ENCODE measurements around the gene ADAM8. TPM values are rescaled to one million over a fixed set of nuclear protein-coding genes. Genes with fewer than 3 reads are reported as not detected.

Gene ADAM8
- total RNA-seq, 1 donor from 2014 or later: 123 TPM

DNA sequence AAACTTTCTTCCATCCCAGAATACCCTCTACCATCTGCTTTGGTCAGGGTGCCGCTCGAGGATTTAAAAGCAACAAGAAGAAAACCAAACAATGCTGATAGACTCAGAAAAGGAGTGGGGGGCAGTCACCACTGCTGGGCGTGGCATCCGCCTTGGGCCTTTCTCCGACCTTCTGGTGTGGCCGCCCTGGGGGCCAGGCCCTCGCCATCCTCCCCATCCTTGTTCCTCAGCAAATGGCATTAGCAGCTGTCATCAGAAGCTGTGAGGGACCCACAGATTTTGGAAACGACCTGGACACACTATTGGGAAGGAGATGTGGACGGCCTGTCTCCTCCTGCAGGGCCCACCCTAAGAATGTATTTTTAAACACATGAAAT is 36.1 kb upstream of the ADAM8 start:
- H3K36me3 ChIP-seq (ENCODE audit: control insufficient read depth, insufficient read depth, low read length): no peaks in the 10 kb centered on the region
- H3K4me3 ChIP-seq (ENCODE audit: low read depth, low read length): no peak overlapping the region
- H3K27me3 ChIP-seq (ENCODE audit: control insufficient read depth, insufficient read depth, low read length): no peaks in the 10 kb centered on the region
- DNase-seq (ENCODE audit: low read depth): no peak
- TF ChIP-seq, protein P1, sequence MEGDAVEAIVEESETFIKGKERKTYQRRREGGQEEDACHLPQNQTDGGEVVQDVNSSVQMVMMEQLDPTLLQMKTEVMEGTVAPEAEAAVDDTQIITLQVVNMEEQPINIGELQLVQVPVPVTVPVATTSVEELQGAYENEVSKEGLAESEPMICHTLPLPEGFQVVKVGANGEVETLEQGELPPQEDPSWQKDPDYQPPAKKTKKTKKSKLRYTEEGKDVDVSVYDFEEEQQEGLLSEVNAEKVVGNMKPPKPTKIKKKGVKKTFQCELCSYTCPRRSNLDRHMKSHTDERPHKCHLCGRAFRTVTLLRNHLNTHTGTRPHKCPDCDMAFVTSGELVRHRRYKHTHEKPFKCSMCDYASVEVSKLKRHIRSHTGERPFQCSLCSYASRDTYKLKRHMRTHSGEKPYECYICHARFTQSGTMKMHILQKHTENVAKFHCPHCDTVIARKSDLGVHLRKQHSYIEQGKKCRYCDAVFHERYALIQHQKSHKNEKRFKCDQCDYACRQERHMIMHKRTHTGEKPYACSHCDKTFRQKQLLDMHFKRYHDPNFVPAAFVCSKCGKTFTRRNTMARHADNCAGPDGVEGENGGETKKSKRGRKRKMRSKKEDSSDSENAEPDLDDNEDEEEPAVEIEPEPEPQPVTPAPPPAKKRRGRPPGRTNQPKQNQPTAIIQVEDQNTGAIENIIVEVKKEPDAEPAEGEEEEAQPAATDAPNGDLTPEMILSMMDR (IDR thresholded peaks at IDR 0.05; ENCODE audit: insufficient read depth, low read length, poor library complexity, severe bottlenecking): no peak

DNA sequence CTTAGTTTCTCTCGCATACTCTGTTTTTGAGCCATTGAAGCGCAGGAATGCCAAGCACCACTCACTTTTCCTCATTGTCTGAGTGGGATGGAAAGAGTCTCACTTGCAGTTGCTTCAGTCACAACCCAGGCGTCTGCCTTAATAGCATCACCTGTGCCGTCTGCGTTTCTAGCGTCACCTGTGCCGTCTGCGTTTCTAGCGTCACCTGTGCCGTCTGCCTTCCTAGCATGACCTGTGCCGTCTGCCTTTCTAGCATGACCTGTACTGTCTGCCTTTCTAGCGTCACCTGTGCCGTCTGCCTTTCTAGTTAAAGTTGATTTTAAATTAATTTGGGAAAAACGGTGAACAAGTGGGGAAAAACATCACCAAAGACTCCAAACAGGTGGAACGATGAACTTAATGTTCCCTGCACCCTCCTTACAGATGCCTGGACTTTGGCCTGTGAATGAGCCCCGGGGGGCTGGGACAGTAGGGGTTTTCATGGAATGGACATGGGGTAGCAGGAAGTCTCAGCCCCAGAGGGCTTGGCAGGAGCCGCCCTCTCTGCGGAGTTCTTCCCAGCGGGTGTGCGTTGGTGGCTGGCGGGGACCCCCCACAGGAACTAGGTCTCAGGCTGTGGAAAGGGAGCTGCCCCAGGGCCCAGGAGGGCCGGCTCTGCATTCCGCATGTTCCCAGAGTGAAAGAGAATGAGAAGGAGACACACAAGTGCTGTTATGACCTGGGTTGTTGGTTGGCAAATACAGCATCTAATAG is 35.5 kb upstream of the ADAM8 start:
- H3K4me3 ChIP-seq (ENCODE audit: low read depth, low read length): no peak overlapping the region
- TF ChIP-seq, protein P1 (IDR thresholded peaks at IDR 0.05; ENCODE audit: insufficient read depth, low read length, poor library complexity, severe bottlenecking): no peak
- DNase-seq (ENCODE audit: low read depth): no peak
- no peaks in the 10 kb centered on the region for H3K36me3 ChIP-seq (ENCODE audit: control insufficient read depth, insufficient read depth, low read length)
- H3K27me3 ChIP-seq (ENCODE audit: control insufficient read depth, insufficient read depth, low read length): no peaks in the 10 kb centered on the region

DNA sequence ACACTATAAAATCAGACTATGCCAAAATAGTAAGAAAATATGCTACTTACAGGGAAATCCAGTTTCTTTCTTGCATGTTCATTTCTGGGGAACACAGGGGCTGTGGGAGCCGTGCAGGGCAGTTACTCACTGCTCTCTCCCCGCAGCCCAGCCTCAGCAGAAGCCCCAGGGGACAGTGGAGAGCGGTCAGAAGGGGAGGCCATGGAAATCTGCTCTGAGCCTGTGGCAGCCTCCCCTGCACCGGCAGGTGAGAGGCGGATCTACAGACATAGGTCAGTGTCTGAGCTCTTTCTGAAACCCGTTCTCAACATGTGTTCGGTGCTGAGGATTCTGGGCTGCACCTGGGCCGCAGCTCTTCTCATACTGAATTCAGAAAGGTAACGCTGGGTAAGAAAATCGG is 34.9 kb upstream of the ADAM8 start:
- no peak for DNase-seq (ENCODE audit: low read depth)
- TF ChIP-seq, protein P1 (IDR thresholded peaks at IDR 0.05; ENCODE audit: insufficient read depth, low read length, poor library complexity, severe bottlenecking): no peak

DNA sequence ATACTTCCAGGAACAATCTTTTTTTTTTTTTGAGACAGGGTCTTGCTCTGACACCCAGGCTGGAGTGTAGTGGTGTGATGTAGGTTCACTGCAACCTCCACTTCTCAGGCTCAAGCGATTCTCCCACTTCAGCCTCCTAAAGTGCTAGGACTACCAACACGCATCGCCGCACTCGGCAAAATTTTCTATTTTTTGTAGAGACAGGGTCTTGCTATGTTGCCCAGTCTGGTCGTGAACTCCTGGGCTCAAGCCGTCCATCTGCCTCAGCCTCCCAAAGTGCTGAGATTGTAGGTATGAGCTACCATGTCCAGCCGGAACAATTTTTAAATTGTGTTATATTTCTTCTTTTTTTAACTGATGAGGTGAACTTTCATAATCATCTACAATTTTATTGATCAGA is 34.1 kb upstream of the ADAM8 start:
- Histone ChIP-seq H3K36me3 (ENCODE audit: control insufficient read depth, insufficient read depth, low read length) (no peaks in the 10 kb centered on the region), H3K27me3 (ENCODE audit: control insufficient read depth, insufficient read depth, low read length) (no peaks in the 10 kb centered on the region), H3K4me3 (ENCODE audit: low read depth, low read length) (no peak overlapping the region)
- TF ChIP-seq, protein P1 (IDR thresholded peaks at IDR 0.05; ENCODE audit: insufficient read depth, low read length, poor library complexity, severe bottlenecking): no peak
- DNase-seq (ENCODE audit: low read depth): no peak

More for the DNA sequence above, 34.9 kb upstream of the ADAM8 start:
- no peaks in the 10 kb centered on the region for H3K27me3 ChIP-seq (ENCODE audit: control insufficient read depth, insufficient read depth, low read length)
- H3K4me3 ChIP-seq (ENCODE audit: low read depth, low read length): no peak overlapping the region
- H3K36me3 ChIP-seq (ENCODE audit: control insufficient read depth, insufficient read depth, low read length): no peaks in the 10 kb centered on the region

DNA sequence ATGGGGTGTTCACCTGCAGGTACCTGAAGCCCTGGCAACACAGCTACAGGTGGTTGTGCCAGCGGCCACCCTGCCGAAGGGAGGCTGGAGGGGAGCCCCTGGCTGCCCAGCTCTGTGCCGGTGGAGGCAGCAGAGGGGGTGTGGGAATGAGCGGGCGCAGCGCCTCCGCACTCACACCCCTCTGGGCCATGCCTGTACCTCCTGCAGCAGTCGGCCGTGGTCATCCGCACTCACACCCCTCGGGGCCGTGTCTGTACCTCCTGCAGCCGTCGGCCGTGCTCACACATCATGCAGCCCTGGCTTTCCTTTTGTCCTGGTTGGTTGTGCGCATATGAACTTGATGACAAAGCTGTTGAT is 33.7 kb upstream of the ADAM8 start:
- H3K4me3 ChIP-seq (ENCODE audit: low read depth, low read length): no peak overlapping the region
- no peak for DNase-seq (ENCODE audit: low read depth)
- H3K36me3 ChIP-seq (ENCODE audit: control insufficient read depth, insufficient read depth, low read length): no peaks in the 10 kb centered on the region
- TF ChIP-seq, protein P1 (IDR thresholded peaks at IDR 0.05; ENCODE audit: insufficient read depth, low read length, poor library complexity, severe bottlenecking): no peak
- no peaks in the 10 kb centered on the region for H3K27me3 ChIP-seq (ENCODE audit: control insufficient read depth, insufficient read depth, low read length)

Data from kidney epithelial cell (primary cell).